HepG2 (cell line): Measurements from ENCODE around the gene IGLON5. TPM values are rescaled to one million over a fixed set of nuclear protein-coding genes. Genes with fewer than 3 reads are reported as not detected.

Source experiments
- CEBPG ChIP-seq: IDR thresholded peaks from 2 replicates; pipeline ENCODE4 v1.6.1; 2016
- EHMT2 ChIP-seq: fragments of 200-600 bp; sonication (generic); IDR thresholded peaks from 2 replicates; pipeline ENCODE4 v1.7.0; 2017; ENCODE audit warnings: antibody characterized with exemption, low read depth, low read length, borderline replicate concordance
- HNRNPUL1 ChIP-seq: fragments of 200-400 bp; formaldehyde crosslinking; IDR thresholded peaks from 2 replicates; pipeline ENCODE4 v1.6.1; 2017; ENCODE audit warnings: low read depth, mild to moderate bottlenecking, low read length, moderate library complexity
- IKZF4 ChIP-seq: sonication (generic); formaldehyde crosslinking; IDR thresholded peaks from 2 replicates; pipeline ENCODE4 v1.5.1; 2020; ENCODE audit warnings: borderline replicate concordance, mild to moderate bottlenecking, low read depth, missing genetic modification reagents; ENCODE audit errors: not compliant biosample characterization
- KDM6A ChIP-seq: IDR thresholded peaks from 2 replicates; pipeline ENCODE4 v1.6.1; 2016; ENCODE audit warnings: low read depth
- KLF12 ChIP-seq: sonication (generic); formaldehyde crosslinking; IDR thresholded peaks from 2 replicates; pipeline ENCODE4 v1.4.0; 2020; ENCODE audit warnings: missing genetic modification reagents, borderline replicate concordance
- MEF2D ChIP-seq: sonication (generic); formaldehyde crosslinking; IDR thresholded peaks from 2 replicates; pipeline ENCODE4 v1.5.1; 2020; ENCODE audit warnings: mild to moderate bottlenecking, missing genetic modification reagents
- MEIS2 ChIP-seq: sonication (generic); formaldehyde crosslinking; IDR thresholded peaks from 2 replicates; pipeline ENCODE4 v1.9.0; 2021; ENCODE audit warnings: mild to moderate bottlenecking, missing genetic modification reagents
- RFX5 ChIP-seq: IDR thresholded peaks from 2 replicates; pipeline ENCODE4 v1.6.1; 2011; ENCODE audit warnings: low read depth, low read length, improper control_type of control experiment
- SAP130 ChIP-seq: IDR thresholded peaks from 2 replicates; pipeline ENCODE4 v1.6.1; 2016; ENCODE audit warnings: low read depth
- TCF12 ChIP-seq, 2 experiments: fragments of 450-650 bp in 1 of 2; sonication (generic) in 1 of 2; formaldehyde crosslinking in 1 of 2; IDR thresholded peaks; 2 replicates each; pipeline versions ENCODE4 v1.6.1 to v1.8.0; 2017 to 2022; ENCODE audit warnings: antibody characterized with exemption in 1 of 2, mild to moderate bottlenecking in 1 of 2, missing genetic modification reagents in 1 of 2, moderate library complexity in 1 of 2
- ZFP36L1 ChIP-seq: sonication (generic); formaldehyde crosslinking; IDR thresholded peaks from 2 replicates; pipeline ENCODE4 v1.8.0; 2022; ENCODE audit warnings: mild to moderate bottlenecking, missing genetic modification reagents, moderate library complexity
- ZNF121 ChIP-seq: sonication (generic); formaldehyde crosslinking; IDR thresholded peaks from 2 replicates; pipeline ENCODE4 v1.5.0; 2020; ENCODE audit warnings: mild to moderate bottlenecking, missing genetic modification reagents
- ZNF124 ChIP-seq: sonication (generic); formaldehyde crosslinking; IDR thresholded peaks from 2 replicates; pipeline ENCODE4 v1.4.0; 2020; ENCODE audit warnings: missing genetic modification reagents
- ZNF354B ChIP-seq: sonication (generic); formaldehyde crosslinking; IDR thresholded peaks from 2 replicates; pipeline ENCODE4 v1.8.0; 2022; ENCODE audit warnings: mild to moderate bottlenecking, missing genetic modification reagents
- ZNF432 ChIP-seq: sonication (generic); formaldehyde crosslinking; IDR thresholded peaks from 2 replicates; pipeline ENCODE4 v1.5.0; 2020; ENCODE audit warnings: missing genetic modification reagents, mild to moderate bottlenecking, borderline replicate concordance
- ZNF747 ChIP-seq: sonication (generic); formaldehyde crosslinking; IDR thresholded peaks from 2 replicates; pipeline ENCODE4 v1.8.1; 2023; ENCODE audit warnings: missing genetic modification reagents, mild to moderate bottlenecking, borderline replicate concordance
- ZSCAN25 ChIP-seq: sonication (generic); formaldehyde crosslinking; IDR thresholded peaks from 2 replicates; pipeline ENCODE4 v1.8.0; 2022; ENCODE audit warnings: mild to moderate bottlenecking, missing genetic modification reagents
- polyA plus RNA-seq, 8 experiments: library from polyadenylated mRNA; depleted of rRNA in 3 of 8; stranded (reverse) in 7 of 8; unstranded in 1 of 8; fragments of >200 nt; fragmentation: Illumina TruSeq in 4 of 8; extraction: Trizol in 4 of 8; gene quantifications; 2 replicates each; pipeline versions ENCODE4 v1.2.1 to v1.2.3, GENCODE V29; 2011 to 2016; ENCODE audit warnings: low read depth in 4 of 8, missing spikeins in 1 of 8, mixed read lengths in 1 of 8; ENCODE audit not compliant: insufficient read depth in 1 of 8
- total RNA-seq, 5 experiments: library from RNA; depleted of rRNA; stranded (reverse); fragments of >200 nt; fragmentation: Illumina TruSeq; extraction: Trizol; gene quantifications; 2 replicates each; pipeline ENCODE4 v1.2.3, GENCODE V29; 2016; ENCODE audit warnings: low read depth in 1 of 5
- TF ChIP-seq, protein P1 (sequence below): sonication (generic); formaldehyde crosslinking; IDR thresholded peaks from 2 replicates; pipeline ENCODE4 v1.4.0; 2020; ENCODE audit warnings: missing genetic modification reagents
- TF ChIP-seq, protein P2 (sequence below): IDR thresholded peaks from 2 replicates; pipeline ENCODE4 v1.6.1; 2016; ENCODE audit warnings: low read depth, missing genetic modification reagents, missing compliant biosample characterization

IGLON5 gene
- total and polyA plus RNA-seq, 2 of the 13 experiments (the other 11 are each of a cell fraction or from before 2014, with no cell fraction given) = 0.04 to 5.7 TPM

DNA sequence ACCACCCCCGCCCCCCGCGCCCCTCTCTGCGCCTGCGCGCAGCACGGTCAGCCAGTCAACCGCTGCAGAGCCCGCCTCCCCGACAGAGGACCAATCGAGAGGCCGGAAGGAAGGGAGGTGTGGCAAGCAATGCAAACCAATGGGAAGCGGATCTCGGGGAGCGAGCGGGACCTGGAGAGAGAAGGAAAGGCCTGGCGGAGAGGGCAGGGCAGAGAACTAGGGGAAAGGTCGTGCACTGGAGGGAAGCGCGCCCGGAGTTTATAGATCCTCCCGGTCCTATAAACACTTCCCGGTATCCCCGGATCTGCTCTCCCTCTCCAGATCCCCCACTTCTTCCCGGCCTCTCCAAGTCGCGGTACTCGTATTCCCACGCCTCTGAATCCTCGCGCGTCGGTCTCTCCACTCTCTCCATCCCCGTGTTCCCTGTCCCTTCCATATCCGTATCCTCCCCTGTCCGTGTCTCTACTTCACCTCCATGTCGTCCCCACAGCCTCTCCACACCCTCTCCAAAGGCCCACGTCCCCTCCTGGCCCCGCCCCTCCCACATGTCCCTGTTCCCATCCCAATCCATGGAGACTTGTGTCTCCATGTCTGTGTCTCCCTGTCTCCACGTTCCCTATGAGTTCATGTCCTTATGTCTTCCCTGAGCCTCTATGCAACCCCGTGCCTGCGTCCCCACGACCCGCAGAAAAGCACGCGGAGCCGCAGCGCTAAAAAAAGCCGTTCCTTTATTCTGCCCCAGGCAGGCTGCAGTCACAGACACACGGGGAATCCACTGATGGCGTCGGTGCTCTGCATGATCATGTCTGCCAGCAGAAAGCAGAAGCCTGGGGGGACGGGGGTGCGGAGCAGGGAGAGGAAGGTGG, 55.2 kb downstream of the IGLON5 start (continued):
- TF ChIP-seq ZNF432 (no peak), CEBPG (CRISPR knock-in tag) (peak; percentile 23; the same call in 1 of the 2 replicates), ZNF124 (CRISPR knock-in tag) (no peak), MEF2D (CRISPR knock-in tag) (no peak), MEIS2 (CRISPR knock-in tag) (peak; percentile 12; the same call in 1 of the 2 replicates), TCF12 (IDR thresholded peaks at IDR 0.05) (no peak), TCF12 (CRISPR knock-in tag; IDR thresholded peaks at IDR 0.05) (no peak), RFX5 (no peak; the same call in none of the 2 replicates), ZNF354B (CRISPR knock-in tag) (no peak), ZSCAN25 (no peak), IKZF4 (peak; percentile 19), KDM6A (CRISPR knock-in tag) (no peak), SAP130 (CRISPR knock-in tag) (peak; percentile 68), ZNF121 (CRISPR knock-in tag) (no peak), EHMT2 (no peak), ZFP36L1 (CRISPR knock-in tag) (peak; percentile 44; the same call in 1 of the 2 replicates), ZNF747 (no peak; the same call in none of the 2 replicates), KLF12 (no peak), HNRNPUL1 (no peak)
- TF ChIP-seq, protein P1, sequence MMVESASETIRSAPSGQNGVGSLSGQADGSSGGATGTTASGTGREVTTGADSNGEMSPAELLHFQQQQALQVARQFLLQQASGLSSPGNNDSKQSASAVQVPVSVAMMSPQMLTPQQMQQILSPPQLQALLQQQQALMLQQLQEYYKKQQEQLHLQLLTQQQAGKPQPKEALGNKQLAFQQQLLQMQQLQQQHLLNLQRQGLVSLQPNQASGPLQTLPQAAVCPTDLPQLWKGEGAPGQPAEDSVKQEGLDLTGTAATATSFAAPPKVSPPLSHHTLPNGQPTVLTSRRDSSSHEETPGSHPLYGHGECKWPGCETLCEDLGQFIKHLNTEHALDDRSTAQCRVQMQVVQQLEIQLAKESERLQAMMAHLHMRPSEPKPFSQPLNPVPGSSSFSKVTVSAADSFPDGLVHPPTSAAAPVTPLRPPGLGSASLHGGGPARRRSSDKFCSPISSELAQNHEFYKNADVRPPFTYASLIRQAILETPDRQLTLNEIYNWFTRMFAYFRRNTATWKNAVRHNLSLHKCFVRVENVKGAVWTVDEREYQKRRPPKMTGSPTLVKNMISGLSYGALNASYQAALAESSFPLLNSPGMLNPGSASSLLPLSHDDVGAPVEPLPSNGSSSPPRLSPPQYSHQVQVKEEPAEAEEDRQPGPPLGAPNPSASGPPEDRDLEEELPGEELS (CRISPR knock-in tag) = peak; percentile 36; the same call in 1 of the 2 replicates
- TF ChIP-seq, protein P2, sequence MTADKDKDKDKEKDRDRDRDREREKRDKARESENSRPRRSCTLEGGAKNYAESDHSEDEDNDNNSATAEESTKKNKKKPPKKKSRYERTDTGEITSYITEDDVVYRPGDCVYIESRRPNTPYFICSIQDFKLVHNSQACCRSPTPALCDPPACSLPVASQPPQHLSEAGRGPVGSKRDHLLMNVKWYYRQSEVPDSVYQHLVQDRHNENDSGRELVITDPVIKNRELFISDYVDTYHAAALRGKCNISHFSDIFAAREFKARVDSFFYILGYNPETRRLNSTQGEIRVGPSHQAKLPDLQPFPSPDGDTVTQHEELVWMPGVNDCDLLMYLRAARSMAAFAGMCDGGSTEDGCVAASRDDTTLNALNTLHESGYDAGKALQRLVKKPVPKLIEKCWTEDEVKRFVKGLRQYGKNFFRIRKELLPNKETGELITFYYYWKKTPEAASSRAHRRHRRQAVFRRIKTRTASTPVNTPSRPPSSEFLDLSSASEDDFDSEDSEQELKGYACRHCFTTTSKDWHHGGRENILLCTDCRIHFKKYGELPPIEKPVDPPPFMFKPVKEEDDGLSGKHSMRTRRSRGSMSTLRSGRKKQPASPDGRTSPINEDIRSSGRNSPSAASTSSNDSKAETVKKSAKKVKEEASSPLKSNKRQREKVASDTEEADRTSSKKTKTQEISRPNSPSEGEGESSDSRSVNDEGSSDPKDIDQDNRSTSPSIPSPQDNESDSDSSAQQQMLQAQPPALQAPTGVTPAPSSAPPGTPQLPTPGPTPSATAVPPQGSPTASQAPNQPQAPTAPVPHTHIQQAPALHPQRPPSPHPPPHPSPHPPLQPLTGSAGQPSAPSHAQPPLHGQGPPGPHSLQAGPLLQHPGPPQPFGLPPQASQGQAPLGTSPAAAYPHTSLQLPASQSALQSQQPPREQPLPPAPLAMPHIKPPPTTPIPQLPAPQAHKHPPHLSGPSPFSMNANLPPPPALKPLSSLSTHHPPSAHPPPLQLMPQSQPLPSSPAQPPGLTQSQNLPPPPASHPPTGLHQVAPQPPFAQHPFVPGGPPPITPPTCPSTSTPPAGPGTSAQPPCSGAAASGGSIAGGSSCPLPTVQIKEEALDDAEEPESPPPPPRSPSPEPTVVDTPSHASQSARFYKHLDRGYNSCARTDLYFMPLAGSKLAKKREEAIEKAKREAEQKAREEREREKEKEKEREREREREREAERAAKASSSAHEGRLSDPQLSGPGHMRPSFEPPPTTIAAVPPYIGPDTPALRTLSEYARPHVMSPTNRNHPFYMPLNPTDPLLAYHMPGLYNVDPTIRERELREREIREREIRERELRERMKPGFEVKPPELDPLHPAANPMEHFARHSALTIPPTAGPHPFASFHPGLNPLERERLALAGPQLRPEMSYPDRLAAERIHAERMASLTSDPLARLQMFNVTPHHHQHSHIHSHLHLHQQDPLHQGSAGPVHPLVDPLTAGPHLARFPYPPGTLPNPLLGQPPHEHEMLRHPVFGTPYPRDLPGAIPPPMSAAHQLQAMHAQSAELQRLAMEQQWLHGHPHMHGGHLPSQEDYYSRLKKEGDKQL (CRISPR knock-in tag) = no peak; the same call in 1 of the 2 replicates
